SK-N-SH (cell line): ENCODE results near the gene CFAP100. TPM values are rescaled to one million over a fixed set of nuclear protein-coding genes. Genes with fewer than 3 reads are reported as not detected.

ENCODE experiments used
- CTCF ChIA-PET: fragments of 300-600, 350-600 bp; formaldehyde crosslinking; extraction: SDS; loops from one replicate; lab custom pipeline; 2021; lab: Yijun Ruan, JAX
- POLR2A ChIA-PET: fragments of 350-600 bp; sonication (Branson Sonifier 250); formaldehyde crosslinking; extraction: SDS; loops from one replicate; lab custom pipeline; 2020; ENCODE audit warnings: antibody characterized with exemption, inconsistent platforms; lab: Yijun Ruan, JAX
- DNase-seq: peaks from one replicate; pipeline ENCODE4 v3.0.0; 2012
- H2AFZ ChIP-seq: fragments of 200-600 bp; sonication (generic); 2 replicates; pipeline ENCODE4 v1.8.1; 2016; ENCODE audit warnings: antibody characterized with exemption, mild to moderate bottlenecking, low read depth
- H3F3A ChIP-seq: fragments of 200-600 bp; sonication (generic); replicated peaks from 2 replicates; pipeline ENCODE3; 2016; ENCODE audit warnings: antibody characterized with exemption, mild to moderate bottlenecking; ENCODE audit not compliant: insufficient read depth
- H3K27ac ChIP-seq, 2 experiments: fragments of 200-500 bp in 1 of 2; fragments of 200-600 bp in 1 of 2; sonication (Bioruptor generic) in 1 of 2; sonication (generic), shearing (Covaris generic) in 1 of 2; 2 replicates each; pipeline versions ENCODE4 v1.5.1 to v1.6.1; 2014 to 2016; ENCODE audit warnings: low read depth in 2 of 2, inconsistent platforms in 1 of 2, low read length in 1 of 2, mild to moderate bottlenecking in 1 of 2, mixed read lengths in 1 of 2
- H3K27me3 ChIP-seq: fragments of 200-600 bp; sonication (generic), shearing (Covaris generic); 2 replicates; pipeline ENCODE4 v1.6.1; 2016; ENCODE audit warnings: mixed run types; ENCODE audit not compliant: insufficient read depth
- H3K36me3 ChIP-seq, 2 experiments: fragments of 200-500 bp in 1 of 2; fragments of 200-600 bp in 1 of 2; sonication (Bioruptor generic) in 1 of 2; sonication (generic) in 1 of 2; replicated peaks in 1 of 2; 2 replicates each; pipeline versions ENCODE3 to v1.5.1; 2014 to 2016; ENCODE audit warnings: low read length in 1 of 2, mild to moderate bottlenecking in 1 of 2; ENCODE audit not compliant: insufficient read depth in 2 of 2, control insufficient read depth in 1 of 2
- H3K4me1 ChIP-seq, 2 experiments: fragments of 200-500 bp in 1 of 2; fragments of 200-600 bp in 1 of 2; sonication (Bioruptor generic) in 1 of 2; sonication (generic), shearing (Covaris generic) in 1 of 2; 2 replicates each; pipeline versions ENCODE4 v1.5.1 to v1.6.1; 2014 to 2016; ENCODE audit warnings: low read depth in 1 of 2, low read length in 1 of 2, mixed run types in 1 of 2; ENCODE audit not compliant: insufficient read depth in 2 of 2, control insufficient read depth in 1 of 2
- H3K4me2 ChIP-seq: fragments of 200-600 bp; sonication (generic), shearing (Covaris generic); 2 replicates; pipeline ENCODE4 v1.6.1; 2017; ENCODE audit warnings: mixed run types
- H3K4me3 ChIP-seq, 2 experiments: fragments of 200-500 bp in 1 of 2; fragments of 200-600 bp in 1 of 2; sonication (Bioruptor generic) in 1 of 2; sonication (generic), shearing (Covaris generic) in 1 of 2; 2 replicates each; pipeline versions ENCODE4 v1.5.1 to v1.8.1; 2014 to 2016; ENCODE audit warnings: low read depth in 2 of 2, inconsistent platforms in 1 of 2, low read length in 1 of 2, mild to moderate bottlenecking in 1 of 2, mixed read lengths in 1 of 2, moderate library complexity in 1 of 2
- H3K79me2 ChIP-seq: fragments of 200-600 bp; sonication (generic); 2 replicates; pipeline ENCODE4 v1.8.1; 2017; ENCODE audit warnings: mild to moderate bottlenecking; ENCODE audit not compliant: insufficient read depth
- H3K9ac ChIP-seq: fragments of 200-600 bp; sonication (generic); 2 replicates; pipeline ENCODE4 v1.6.1; 2017; ENCODE audit warnings: mixed run types
- H3K9me2 ChIP-seq: fragments of 200-600 bp; sonication (generic); 2 replicates; pipeline ENCODE4 v1.6.1; 2017; ENCODE audit warnings: mixed run types
- H3K9me3 ChIP-seq: fragments of 200-600 bp; sonication (generic); 2 replicates; pipeline ENCODE4 v1.6.1; 2017; ENCODE audit warnings: mixed run types, mild to moderate bottlenecking, moderate library complexity
- H4K20me1 ChIP-seq: fragments of 200-600 bp; sonication (generic); 2 replicates; pipeline ENCODE4 v1.6.1; 2017; ENCODE audit warnings: mild to moderate bottlenecking, mixed run types; ENCODE audit not compliant: insufficient read depth
- EZH2phosphoT487 ChIP-seq: fragments of 200-600 bp; sonication (generic); IDR thresholded peaks from 2 replicates; pipeline ENCODE4 v1.6.1; 2017; ENCODE audit warnings: low read depth, mixed run types, mild to moderate bottlenecking, antibody characterized with exemption, moderate library complexity, borderline replicate concordance
- FOSL2 ChIP-seq: IDR thresholded peaks from 2 replicates; pipeline ENCODE4 v1.4.0; 2012; ENCODE audit warnings: low read depth, mild to moderate bottlenecking, moderate library complexity, borderline replicate concordance
- GABPA ChIP-seq: IDR thresholded peaks from 2 replicates; pipeline ENCODE4 v1.4.0; 2012; ENCODE audit warnings: low read depth, mild to moderate bottlenecking
- MEF2A ChIP-seq: IDR thresholded peaks from 2 replicates; pipeline ENCODE4 v1.4.0; 2012; ENCODE audit warnings: low read depth, borderline replicate concordance
- NFIC ChIP-seq: IDR thresholded peaks from 2 replicates; pipeline ENCODE4 v1.4.0; 2012; ENCODE audit warnings: borderline replicate concordance
- NRF1 ChIP-seq: IDR thresholded peaks from 2 replicates; pipeline ENCODE4 v1.6.1; 2012; ENCODE audit warnings: low read depth, mild to moderate bottlenecking, low read length
- RAD21 ChIP-seq: IDR thresholded peaks from 2 replicates; pipeline ENCODE4 v1.6.1; 2012; ENCODE audit warnings: mild to moderate bottlenecking, low read length
- SIN3A ChIP-seq: IDR thresholded peaks from 2 replicates; pipeline ENCODE4 v1.6.1; 2012; ENCODE audit warnings: low read depth, mild to moderate bottlenecking, low read length, moderate library complexity, borderline replicate concordance
- SMC3 ChIP-seq: IDR thresholded peaks from 2 replicates; pipeline ENCODE4 v1.6.1; 2012; ENCODE audit warnings: low read depth, low read length, improper control_type of control experiment
- TCF12 ChIP-seq: IDR thresholded peaks from 2 replicates; pipeline ENCODE4 v1.4.0; 2012
- TEAD4 ChIP-seq: IDR thresholded peaks from 2 replicates; pipeline ENCODE4 v1.4.0; 2012; ENCODE audit warnings: mild to moderate bottlenecking, borderline replicate concordance; ENCODE audit not compliant: insufficient read depth
- WGBS: methylation state at CpG from one replicate; pipeline ENCODE4 v1.1.6; 2017; ENCODE audit warnings: low lambda C conversion rate; 5-methylcytosine and 5-hydroxymethylcytosine counted together
- polyA plus RNA-seq, 3 experiments: library from polyadenylated mRNA; depleted of rRNA; stranded (reverse); fragments of >200 nt; gene quantifications; 2 replicates each; pipeline ENCODE4 v1.2.3, GENCODE V29; 2012
- TF ChIP-seq, protein P1 (sequence below): fragments of 150-350 bp; IDR thresholded peaks from 2 replicates; pipeline ENCODE4 v1.6.1; 2016; ENCODE audit warnings: mild to moderate bottlenecking, low read depth, low read length
- TF ChIP-seq, protein P2 (sequence below): IDR thresholded peaks from 2 replicates; pipeline ENCODE4 v1.6.1; 2012; ENCODE audit warnings: mild to moderate bottlenecking, low read depth, low read length, moderate library complexity

The CFAP100 gene
- polyA plus RNA-seq, 1 of the 3 experiments (the other 2 are of a cell fraction) = not detected

DNA sequence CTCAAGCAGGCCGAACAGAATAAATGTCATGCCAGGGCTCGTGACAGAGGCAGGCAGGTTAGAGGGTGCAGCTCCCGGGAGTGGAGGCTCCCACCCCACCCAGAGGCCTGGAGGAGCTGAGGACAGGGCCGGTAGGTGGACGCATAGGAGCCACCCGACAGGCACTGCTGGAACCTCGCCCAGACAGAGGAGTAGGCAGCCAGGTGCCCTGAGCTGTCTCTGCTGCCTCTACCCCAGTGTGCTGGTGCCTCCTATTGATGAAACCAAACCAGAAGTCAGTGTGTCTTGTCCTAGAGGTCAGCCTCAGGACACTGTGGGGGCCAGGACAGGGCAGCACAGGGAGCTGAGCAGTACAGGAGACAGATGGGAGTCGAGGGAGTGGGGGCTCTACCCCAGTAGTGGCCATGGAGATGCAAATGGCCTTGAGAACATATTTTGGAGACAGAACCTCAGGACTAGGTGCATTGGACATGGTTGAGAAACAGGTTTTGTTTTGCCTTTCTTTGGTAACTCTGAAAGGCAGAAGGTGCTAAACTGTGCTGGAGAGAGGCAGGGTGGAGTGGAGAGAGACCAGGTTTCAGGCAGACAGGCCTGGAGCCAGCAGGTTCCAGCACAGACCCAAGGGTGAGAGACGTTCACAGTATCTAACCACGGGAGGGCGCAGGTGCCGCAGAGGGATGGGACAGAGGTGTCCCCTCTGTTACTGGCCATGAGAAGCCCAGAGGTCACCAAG lies 22.1 kb upstream of the CFAP100 start:
- Histone ChIP-seq H2AFZ (no peak overlapping the region), H3K27me3 (peaks cover 8% of the 10 kb centered on the region; the same call in 1 of the 2 replicates), H3K9me3 (no peaks in the 10 kb centered on the region), H3K27ac (no peak overlapping the region), H3K9me2 (no peaks in the 10 kb centered on the region), H3K9ac (no peak overlapping the region), H3K4me3 (no peak overlapping the region), H3F3A (no peaks in the 10 kb centered on the region), H3K79me2 (no peaks in the 10 kb centered on the region), H3K4me2 (no peak overlapping the region), H3K36me3 (no peaks in the 10 kb centered on the region), H3K4me1 (peaks cover 0 to 21% of the 10 kb centered on the region in 2 experiments; a peak in 1 of 4 replicates), H4K20me1 (no peaks in the 10 kb centered on the region)
- CTCF ChIA-PET = interaction anchor here (1.9 kb wide), 1 partner anchor 239 kb away, joined by 7 read pairs; no protein-coding TSS in a partner anchor
- DNase-seq = no peak
- POLR2A ChIA-PET = no interaction called here
- TF ChIP-seq EZH2phosphoT487 (no peak), SMC3 (no peak), MEF2A (no peak), FOSL2 (no peak), GABPA (no peak), TEAD4 (no peak), NFIC (no peak)
- TF ChIP-seq, protein P1, sequence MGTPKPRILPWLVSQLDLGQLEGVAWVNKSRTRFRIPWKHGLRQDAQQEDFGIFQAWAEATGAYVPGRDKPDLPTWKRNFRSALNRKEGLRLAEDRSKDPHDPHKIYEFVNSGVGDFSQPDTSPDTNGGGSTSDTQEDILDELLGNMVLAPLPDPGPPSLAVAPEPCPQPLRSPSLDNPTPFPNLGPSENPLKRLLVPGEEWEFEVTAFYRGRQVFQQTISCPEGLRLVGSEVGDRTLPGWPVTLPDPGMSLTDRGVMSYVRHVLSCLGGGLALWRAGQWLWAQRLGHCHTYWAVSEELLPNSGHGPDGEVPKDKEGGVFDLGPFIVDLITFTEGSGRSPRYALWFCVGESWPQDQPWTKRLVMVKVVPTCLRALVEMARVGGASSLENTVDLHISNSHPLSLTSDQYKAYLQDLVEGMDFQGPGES = no peak
- 75% methylated on average over 11 of the region's 12 CpGs for WGBS

GRCh38 chr3:126373146-126373613 lies 21.5 kb upstream of the CFAP100 start:
- no peak overlapping the region for H3K9ac ChIP-seq
- no peak for TF ChIP-seq RAD21
- no peak for TF ChIP-seq NRF1
- TF ChIP-seq, protein P2, sequence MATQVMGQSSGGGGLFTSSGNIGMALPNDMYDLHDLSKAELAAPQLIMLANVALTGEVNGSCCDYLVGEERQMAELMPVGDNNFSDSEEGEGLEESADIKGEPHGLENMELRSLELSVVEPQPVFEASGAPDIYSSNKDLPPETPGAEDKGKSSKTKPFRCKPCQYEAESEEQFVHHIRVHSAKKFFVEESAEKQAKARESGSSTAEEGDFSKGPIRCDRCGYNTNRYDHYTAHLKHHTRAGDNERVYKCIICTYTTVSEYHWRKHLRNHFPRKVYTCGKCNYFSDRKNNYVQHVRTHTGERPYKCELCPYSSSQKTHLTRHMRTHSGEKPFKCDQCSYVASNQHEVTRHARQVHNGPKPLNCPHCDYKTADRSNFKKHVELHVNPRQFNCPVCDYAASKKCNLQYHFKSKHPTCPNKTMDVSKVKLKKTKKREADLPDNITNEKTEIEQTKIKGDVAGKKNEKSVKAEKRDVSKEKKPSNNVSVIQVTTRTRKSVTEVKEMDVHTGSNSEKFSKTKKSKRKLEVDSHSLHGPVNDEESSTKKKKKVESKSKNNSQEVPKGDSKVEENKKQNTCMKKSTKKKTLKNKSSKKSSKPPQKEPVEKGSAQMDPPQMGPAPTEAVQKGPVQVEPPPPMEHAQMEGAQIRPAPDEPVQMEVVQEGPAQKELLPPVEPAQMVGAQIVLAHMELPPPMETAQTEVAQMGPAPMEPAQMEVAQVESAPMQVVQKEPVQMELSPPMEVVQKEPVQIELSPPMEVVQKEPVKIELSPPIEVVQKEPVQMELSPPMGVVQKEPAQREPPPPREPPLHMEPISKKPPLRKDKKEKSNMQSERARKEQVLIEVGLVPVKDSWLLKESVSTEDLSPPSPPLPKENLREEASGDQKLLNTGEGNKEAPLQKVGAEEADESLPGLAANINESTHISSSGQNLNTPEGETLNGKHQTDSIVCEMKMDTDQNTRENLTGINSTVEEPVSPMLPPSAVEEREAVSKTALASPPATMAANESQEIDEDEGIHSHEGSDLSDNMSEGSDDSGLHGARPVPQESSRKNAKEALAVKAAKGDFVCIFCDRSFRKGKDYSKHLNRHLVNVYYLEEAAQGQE = no peak
- no peak for TF ChIP-seq SIN3A
- TF ChIP-seq TCF12 = no peak
- H3K9me3 ChIP-seq = no peaks in the 10 kb centered on the region
- peaks cover 8% of the 10 kb centered on the region; the same call in 1 of the 2 replicates for H3K27me3 ChIP-seq
- no peaks in the 10 kb centered on the region for H3F3A ChIP-seq
- no peak for DNase-seq
- H3K4me1 ChIP-seq = peaks cover 0 to 21% of the 10 kb centered on the region in 2 experiments; a peak in 1 of 4 replicates
- ChIA-PET CTCF (interaction anchor here (1.9 kb wide), 1 partner anchor 239 kb away, joined by 7 read pairs; no protein-coding TSS in a partner anchor), POLR2A (no interaction called here)
- no peaks in the 10 kb centered on the region for H3K9me2 ChIP-seq
- WGBS = 84% methylated on average over 4 of the region's 4 CpGs
- H3K79me2 ChIP-seq = no peaks in the 10 kb centered on the region
- H3K4me3 ChIP-seq = no peak overlapping the region
- H3K36me3 ChIP-seq = no peaks in the 10 kb centered on the region
- H4K20me1 ChIP-seq = no peaks in the 10 kb centered on the region
- no peak overlapping the region for H3K4me2 ChIP-seq
- H2AFZ ChIP-seq = no peak overlapping the region
- no peak overlapping the region for H3K27ac ChIP-seq
